Gastrocnemius medialis (tissue), 4 donors: ENCODE data around the gene CCDC192.

Source experiments
- POLR2A ChIP-seq, 2 donors: fragments of 450-650 bp; IDR thresholded peaks; one replicate each; pipeline ENCODE4 v1.6.1; 2017; ENCODE audit warnings: antibody characterized with exemption in 2 of 2, mild to moderate bottlenecking in 2 of 2, moderate library complexity in 2 of 2
- TF ChIP-seq, protein P1 (sequence below), 5 experiments: fragments of 450-650 bp in 3 of 5; fragments of 200-600 bp in 2 of 5; sonication (generic) in 2 of 5; IDR thresholded peaks in 4 of 5; conservative IDR thresholded peaks in 1 of 5; 1 replicate in 4 of 5; 2 replicates in 1 of 5; pipeline ENCODE4 v1.5.1; 2016 to 2019; ENCODE audit warnings: antibody characterized with exemption in 5 of 5, mild to moderate bottlenecking in 3 of 5, moderate library complexity in 3 of 5

DNA sequence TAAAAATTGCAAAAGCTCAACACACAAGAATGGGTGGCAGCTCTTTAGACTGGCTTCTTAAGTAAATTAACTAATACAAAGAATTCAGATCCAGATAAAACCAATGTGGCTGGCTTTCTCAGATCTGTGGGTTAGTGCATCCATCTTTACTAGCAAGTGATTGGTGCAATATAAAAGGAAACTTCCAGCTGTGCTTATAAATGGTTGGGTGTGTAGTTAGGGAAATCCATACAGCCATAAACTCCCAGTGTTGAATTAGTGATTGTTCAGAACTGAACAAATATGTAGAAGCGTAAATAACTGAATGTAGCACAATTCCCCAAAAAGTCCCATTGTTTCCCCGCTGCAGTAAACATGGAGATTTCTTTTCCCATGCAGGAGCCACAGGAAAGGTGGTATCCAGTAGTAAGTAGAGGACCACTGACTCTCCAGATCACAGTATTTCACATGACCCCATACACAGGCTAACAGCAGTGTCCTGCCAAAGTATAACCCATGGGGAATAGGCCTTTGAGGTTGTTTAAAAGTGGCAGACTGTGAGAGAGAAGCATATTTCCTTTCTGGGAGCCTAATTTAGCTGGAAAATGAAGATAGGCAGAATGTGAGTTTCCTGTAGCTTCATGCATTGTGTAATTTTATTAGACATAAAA, 207.2 kb downstream of the CCDC192 start:
- TF ChIP-seq, protein P1, sequence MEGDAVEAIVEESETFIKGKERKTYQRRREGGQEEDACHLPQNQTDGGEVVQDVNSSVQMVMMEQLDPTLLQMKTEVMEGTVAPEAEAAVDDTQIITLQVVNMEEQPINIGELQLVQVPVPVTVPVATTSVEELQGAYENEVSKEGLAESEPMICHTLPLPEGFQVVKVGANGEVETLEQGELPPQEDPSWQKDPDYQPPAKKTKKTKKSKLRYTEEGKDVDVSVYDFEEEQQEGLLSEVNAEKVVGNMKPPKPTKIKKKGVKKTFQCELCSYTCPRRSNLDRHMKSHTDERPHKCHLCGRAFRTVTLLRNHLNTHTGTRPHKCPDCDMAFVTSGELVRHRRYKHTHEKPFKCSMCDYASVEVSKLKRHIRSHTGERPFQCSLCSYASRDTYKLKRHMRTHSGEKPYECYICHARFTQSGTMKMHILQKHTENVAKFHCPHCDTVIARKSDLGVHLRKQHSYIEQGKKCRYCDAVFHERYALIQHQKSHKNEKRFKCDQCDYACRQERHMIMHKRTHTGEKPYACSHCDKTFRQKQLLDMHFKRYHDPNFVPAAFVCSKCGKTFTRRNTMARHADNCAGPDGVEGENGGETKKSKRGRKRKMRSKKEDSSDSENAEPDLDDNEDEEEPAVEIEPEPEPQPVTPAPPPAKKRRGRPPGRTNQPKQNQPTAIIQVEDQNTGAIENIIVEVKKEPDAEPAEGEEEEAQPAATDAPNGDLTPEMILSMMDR (IDR thresholded peaks at IDR 0.05 in 4 of 5, conservative IDR thresholded peaks at IDR 0.05 in 1 of 5) = no peak
- no peak for TF ChIP-seq POLR2A (IDR thresholded peaks at IDR 0.05)
